T-cell (primary cell): ENCODE measurements around the gene PRPF38A. TPM values are rescaled to one million over a fixed set of nuclear protein-coding genes. Genes with fewer than 3 reads are reported as not detected.

Experiments
- ATAC-seq, 4 experiments: fragments of 200-7000 bp in 3 of 4; fragments of 150-1000 bp in 1 of 4; cut with Tn5 transposase; replicated peaks in 1 of 4; 1 replicate in 3 of 4; 2 replicates in 1 of 4; pipeline ENCODE4 v1.10.0; 2021; ENCODE audit warnings: moderate library complexity in 3 of 4, mild to moderate bottlenecking in 2 of 4, moderate number of reproducible peaks in 1 of 4
- CTCF ChIA-PET, 2 donors: fragments of 300-600 bp; sonication (Branson Sonifier 250); formaldehyde crosslinking; loops; one replicate each; lab custom pipeline; 2022; ENCODE audit warnings: antibody characterized with exemption in 2 of 2; lab: Charles Lee
- POLR2A ChIA-PET, 2 donors: fragments of 300-600 bp; sonication (Branson Sonifier 250); formaldehyde crosslinking; loops; one replicate each; lab custom pipeline; 2022; ENCODE audit warnings: antibody characterized with exemption in 2 of 2; lab: Charles Lee
- DNase-seq, 35 experiments: peaks; one replicate each; pipeline versions ENCODE4 v3.0.0 to v3.0.0-alpha.2; 2013 to 2023
- H3K27ac ChIP-seq: one replicate; pipeline ENCODE4 v1.5.1; 2013; ENCODE audit warnings: low read length
- H3K27me3 ChIP-seq, 2 experiments: replicated peaks in 1 of 2; 1 replicate in 1 of 2; 2 replicates in 1 of 2; pipeline versions ENCODE4 v1.6.1 to v1.7.0; 2013; ENCODE audit warnings: low read length in 1 of 2, mixed read lengths in 1 of 2; ENCODE audit not compliant: control insufficient read depth in 2 of 2, insufficient read depth in 2 of 2; ENCODE audit errors: extremely low read depth in 1 of 2
- H3K36me3 ChIP-seq, 2 donors: 1 replicate in 1 of 2; 2 replicates in 1 of 2; pipeline versions ENCODE4 v1.6.1 to v1.7.0; 2013; ENCODE audit warnings: low read length in 1 of 2; ENCODE audit not compliant: control insufficient read depth in 2 of 2, insufficient read depth in 1 of 2; ENCODE audit errors: extremely low read depth in 1 of 2
- H3K4me1 ChIP-seq, 2 experiments: 1 replicate in 1 of 2; 2 replicates in 1 of 2; pipeline versions ENCODE4 v1.6.1 to v1.7.0; 2013; ENCODE audit warnings: low read length in 2 of 2, mixed read lengths in 1 of 2; ENCODE audit not compliant: insufficient read depth in 2 of 2, control insufficient read depth in 1 of 2; ENCODE audit errors: extremely low read depth in 1 of 2
- H3K4me3 ChIP-seq, 2 donors: 1 replicate in 1 of 2; 2 replicates in 1 of 2; pipeline versions ENCODE4 v1.5.1 to v1.7.0; 2013; ENCODE audit warnings: mild to moderate bottlenecking in 2 of 2, low read length in 1 of 2, moderate library complexity in 1 of 2; ENCODE audit not compliant: control insufficient read depth in 1 of 2; ENCODE audit errors: extremely low read depth in 1 of 2
- H3K9me3 ChIP-seq: 2 replicates; pipeline ENCODE4 v1.7.0; 2013
- H3K27ac Mint-ChIP-seq, 2 donors: one replicate each; pipeline ENCODE4 v1.8.0; 2020 to 2021; ENCODE audit warnings: mild to moderate bottlenecking in 2 of 2, mixed read lengths in 2 of 2
- H3K27me3 Mint-ChIP-seq, 2 donors: one replicate each; pipeline ENCODE4 v1.8.0; 2021 to 2022; ENCODE audit warnings: mixed read lengths in 2 of 2
- H3K36me3 Mint-ChIP-seq: one replicate; pipeline ENCODE4 v1.8.0; 2021; ENCODE audit warnings: mixed read lengths
- H3K4me1 Mint-ChIP-seq, 3 donors: one replicate each; pipeline ENCODE4 v1.8.0; 2020 to 2022; ENCODE audit warnings: mixed read lengths in 3 of 3, mild to moderate bottlenecking in 1 of 3
- H3K4me3 Mint-ChIP-seq, 3 donors: one replicate each; pipeline ENCODE4 v1.8.0; 2020 to 2022; ENCODE audit warnings: mild to moderate bottlenecking in 3 of 3, mixed read lengths in 3 of 3, moderate library complexity in 3 of 3
- H3K9me3 Mint-ChIP-seq, 3 donors: one replicate each; pipeline ENCODE4 v1.8.0; 2020 to 2022; ENCODE audit warnings: mixed read lengths in 3 of 3
- WGBS: methylation state at CpG from one replicate; pipeline ENCODE4 v1.1.5; 2013; ENCODE audit warnings: missing lambda C conversion rate; ENCODE audit not compliant: insufficient coverage; 5-methylcytosine and 5-hydroxymethylcytosine counted together
- total RNA-seq, 35 experiments: library from RNA in 6 of 35; stranded (reverse) in 6 of 35; fragments of 120-200 nt in 1 of 35; gene quantifications; one replicate each; pipeline versions ENCODE4 v1.2.1 to v1.2.4 and lab custom pipeline; 2013 to 2026

PRPF38A gene
- 10 to 100 TPM; 58.6 to 66.1 (median 64.7) TPM for total RNA-seq
- total RNA-seq (2013): 36.9 TPM
- total RNA-seq (lab: John Stamatoyannopoulos, UW): 61.4 to 135 (median 89.8) reads per million in 29 experiments

GRCh38 chr1:52404116-52404974 is at the start of gene PRPF38A, which contains the start of gene ORC1:
PRPF38A (plus strand) TSS chr1:52404602; CDS start chr1:52404750, 148 bp downstream.
ORC1 (minus strand) TSS chr1:52404423; CDS start chr1:52402223, 2,200 bp downstream.
- POLR2A ChIA-PET: interaction anchor here (0.6 to 2.7 kb wide), 12 partner anchors 13 to 525 kb away, joined by 3 to 31 read pairs (median 3); partner anchors contain the start of genes TUT4 (in 1 of the 2) and ZYG11B (in 1 of the 2)
- DNase-seq: peak; percentile 90 to 99 (median 97)

GRCh38 chr1:52355436-52355835 is 49.0 kb upstream of the PRPF38A start:
- no peaks in the 10 kb centered on the region for H3K9me3 ChIP-seq
- WGBS: 98% methylated on average over 4 of the region's 8 CpGs
- ATAC-seq: no peak
- peaks cover 39 to 85% of the 10 kb centered on the region in 2 donors for H3K36me3 ChIP-seq
- Mint-ChIP-seq H3K27ac (peak overlapping the region in 1 of 2 donors; percentile 71), H3K9me3 (no peaks in the 10 kb centered on the region), H3K27me3 (no peaks in the 10 kb centered on the region), H3K4me1 (no peaks in the 10 kb centered on the region), H3K36me3 (peaks cover 57% of the 10 kb centered on the region), H3K4me3 (no peak overlapping the region)
- ChIA-PET POLR2A (no interaction called here), CTCF (no interaction called here)
- no peak overlapping the region for H3K27ac ChIP-seq
- no peaks in the 10 kb centered on the region for H3K4me1 ChIP-seq
- no peak overlapping the region for H3K4me3 ChIP-seq
- no peaks in the 10 kb centered on the region for H3K27me3 ChIP-seq
- DNase-seq: no peak

More at GRCh38 chr1:52404116-52404974, at the start of gene PRPF38A, which contains the start of gene ORC1:
- Histone ChIP-seq H3K4me1 (peaks cover 16 to 21% of the 10 kb centered on the region in 2 experiments), H3K36me3 (peaks cover 0 to 27% of the 10 kb centered on the region in 2 donors), H3K9me3 (no peaks in the 10 kb centered on the region), H3K27me3 (no peaks in the 10 kb centered on the region), H3K4me3 (peak within 1 kb of the TSS; percentile 74 to 96), H3K27ac (peak within 1 kb of the TSS; percentile 92)
- WGBS: 0% methylated on average over 41 of the region's 57 CpGs
- Mint-ChIP-seq H3K4me1 (peaks cover 38 to 49% (median 47%) of the 10 kb centered on the region in 3 donors), H3K27ac (peak within 1 kb of the TSS; percentile 97 to 98), H3K27me3 (no peaks in the 10 kb centered on the region), H3K36me3 (peaks cover 24% of the 10 kb centered on the region), H3K9me3 (no peaks in the 10 kb centered on the region), H3K4me3 (peak within 1 kb of the TSS; percentile 97 to 100 (median 100))
- CTCF ChIA-PET: interaction anchor here (0.6 to 2.9 kb wide), 16 partner anchors 14 to 1541 kb away, joined by 3 to 38 read pairs (median 4); partner anchors contain the start of genes CC2D1B (in 1 of the 2), IFT25 (in 1 of the 2), TXNDC12 (in 1 of the 2) and ZYG11B (in 1 of the 2)
- ATAC-seq: peak; percentile 93 to 98 (median 96)

GRCh38 chr1:52355847-52356505 is 48.4 kb upstream of the PRPF38A start:
- H3K9me3 Mint-ChIP-seq: no peaks in the 10 kb centered on the region
- no peak for DNase-seq
- CTCF ChIA-PET: no interaction called here
- H3K4me3 Mint-ChIP-seq: no peak overlapping the region
- no peak for ATAC-seq
- H3K27me3 ChIP-seq: no peaks in the 10 kb centered on the region
- H3K4me1 ChIP-seq: no peaks in the 10 kb centered on the region
- H3K27ac ChIP-seq: no peak overlapping the region
- H3K27me3 Mint-ChIP-seq: no peaks in the 10 kb centered on the region
- POLR2A ChIA-PET: no interaction called here
- H3K36me3 ChIP-seq: peaks cover 42 to 90% of the 10 kb centered on the region in 2 donors
- no peaks in the 10 kb centered on the region for H3K4me1 Mint-ChIP-seq
- H3K36me3 Mint-ChIP-seq: peaks cover 60% of the 10 kb centered on the region
- H3K4me3 ChIP-seq: no peak overlapping the region
- no peaks in the 10 kb centered on the region for H3K9me3 ChIP-seq
- 98% methylated on average over 9 of the region's 11 CpGs for whole genome bisulfite sequencing
- peak overlapping the region in 1 of 2 donors; percentile 71 for H3K27ac Mint-ChIP-seq

- ChIA-PET CTCF (no interaction called here), POLR2A (no interaction called here)
- Histone ChIP-seq H3K36me3 (peaks cover 48 to 95% of the 10 kb centered on the region in 2 donors), H3K27me3 (no peaks in the 10 kb centered on the region), H3K27ac (no peak overlapping the region), H3K4me1 (peaks cover 0 to 3% of the 10 kb centered on the region in 2 experiments), H3K9me3 (no peaks in the 10 kb centered on the region), H3K4me3 (no peak overlapping the region)
- no peaks in the 10 kb centered on the region for H3K27me3 Mint-ChIP-seq
- H3K27ac Mint-ChIP-seq: no peak overlapping the region
- H3K36me3 Mint-ChIP-seq: peaks cover 69% of the 10 kb centered on the region
- no peak for DNase-seq
- H3K4me1 Mint-ChIP-seq: peaks cover 3 to 5% (median 5%) of the 10 kb centered on the region in 3 donors
- 100% methylated on average over 2 of the region's 8 CpGs for WGBS
- no peak overlapping the region for H3K4me3 Mint-ChIP-seq
- no peaks in the 10 kb centered on the region for H3K9me3 Mint-ChIP-seq
- no peak for ATAC-seq
Measured at GRCh38 chr1:52356818-52357355, 47.5 kb upstream of the PRPF38A start.

GRCh38 chr1:52357397-52357796 is 47.0 kb upstream of the PRPF38A start:
- Mint-ChIP-seq H3K27ac (no peak overlapping the region), H3K36me3 (peaks cover 71% of the 10 kb centered on the region), H3K4me1 (peaks cover 3 to 6% (median 5%) of the 10 kb centered on the region in 3 donors), H3K9me3 (no peaks in the 10 kb centered on the region), H3K27me3 (no peaks in the 10 kb centered on the region), H3K4me3 (no peak overlapping the region)
- Histone ChIP-seq H3K9me3 (no peaks in the 10 kb centered on the region), H3K27me3 (no peaks in the 10 kb centered on the region), H3K27ac (no peak overlapping the region), H3K36me3 (peaks cover 48 to 100% of the 10 kb centered on the region in 2 donors), H3K4me1 (peaks cover 0 to 9% of the 10 kb centered on the region in 2 experiments), H3K4me3 (no peak overlapping the region)
- ChIA-PET CTCF (no interaction called here), POLR2A (no interaction called here)
- no peak for DNase-seq
- ATAC-seq: no peak
- 98% methylated on average over 8 of the region's 9 CpGs for WGBS
